Measurements from ENCODE around the gene RPS13.
A peak's percentile ranks its signal among the peaks of the same experiment; 100 is the strongest.
"Not testable (repeated sequence)": the region's sequence is repeated elsewhere in the genome, so short reads cannot be mapped to it uniquely, and the experiment has no call there.

The RPS13 gene

GRCh38 chr11:17077520-17078401 is at the start of gene RPS13:
TSS of gene RPS13 (minus strand) at chr11:17077667. CDS start at chr11:17077641, 26 bp downstream.
- peak; percentile 88 for DNase-seq (ENCODE audit: low read depth, low spot score)

DNA sequence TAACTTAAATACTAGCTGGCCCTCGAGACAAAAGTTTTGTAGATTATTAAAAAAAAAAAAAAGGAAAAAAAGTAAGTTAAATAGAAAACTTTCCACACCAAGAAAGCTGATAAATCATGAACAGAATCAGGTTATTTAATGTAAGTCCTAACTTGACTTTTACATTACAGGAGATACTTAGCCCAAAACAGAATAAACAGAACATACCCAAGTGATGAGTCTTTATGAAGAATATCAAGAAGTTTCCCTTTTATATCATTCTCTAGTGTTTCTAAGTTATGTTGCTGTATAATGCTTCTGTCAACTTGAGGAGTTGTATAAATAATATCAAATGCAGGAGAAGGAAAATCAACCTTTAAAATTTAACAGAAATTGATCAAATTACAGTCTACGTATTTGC is 44.5 kb upstream of the RPS13 start:
- DNase-seq (ENCODE audit: low read depth, low spot score): no peak

DNA sequence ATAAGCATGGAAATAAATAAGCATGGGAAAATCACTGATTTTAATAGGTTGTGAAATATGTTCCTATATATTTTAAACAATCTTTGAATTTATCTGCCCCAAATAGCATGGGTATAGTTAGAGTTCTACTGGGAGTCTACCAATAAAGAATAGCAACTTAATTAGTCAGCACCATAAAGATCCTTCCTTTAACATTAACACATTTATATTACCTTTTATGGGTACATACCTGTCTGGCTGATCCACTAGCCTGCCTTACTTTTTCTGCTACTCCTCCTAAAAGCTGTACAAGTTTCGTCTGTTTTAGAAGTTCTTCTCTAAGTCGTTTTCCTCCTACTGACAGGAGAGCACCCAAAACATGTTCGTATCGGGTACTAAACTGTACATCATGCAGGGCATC is 39.8 kb upstream of the RPS13 start:
- DNase-seq (ENCODE audit: low read depth, low spot score): no peak

DNA sequence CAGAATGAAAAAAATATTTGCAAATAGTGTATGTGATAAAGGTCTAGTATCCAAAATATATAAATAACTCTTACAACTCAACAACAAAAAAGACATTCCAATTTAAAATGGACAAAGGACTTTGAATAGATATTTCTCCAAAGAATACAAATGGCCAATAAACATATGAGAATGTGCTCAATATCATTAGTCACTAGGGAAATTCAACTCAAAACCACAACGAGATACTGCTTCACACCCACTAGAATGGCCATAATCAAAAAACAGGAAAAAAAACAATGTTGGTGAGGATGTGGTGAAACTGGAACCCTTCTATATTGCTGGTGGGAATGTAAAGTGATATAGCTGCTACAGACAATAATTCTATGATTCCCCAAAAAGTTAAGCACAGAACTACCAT is 38.6 kb upstream of the RPS13 start:
- no peak for DNase-seq (ENCODE audit: low read depth, low spot score)

GRCh38 chr11:17107745-17108144 is 30.3 kb upstream of the RPS13 start:
- DNase-seq (ENCODE audit: low read depth, low spot score): not testable (repeated sequence)

- not testable (repeated sequence) for DNase-seq (ENCODE audit: low read depth, low spot score)
Observed at GRCh38 chr11:17105404-17106040, 28.1 kb upstream of the RPS13 start.

DNA sequence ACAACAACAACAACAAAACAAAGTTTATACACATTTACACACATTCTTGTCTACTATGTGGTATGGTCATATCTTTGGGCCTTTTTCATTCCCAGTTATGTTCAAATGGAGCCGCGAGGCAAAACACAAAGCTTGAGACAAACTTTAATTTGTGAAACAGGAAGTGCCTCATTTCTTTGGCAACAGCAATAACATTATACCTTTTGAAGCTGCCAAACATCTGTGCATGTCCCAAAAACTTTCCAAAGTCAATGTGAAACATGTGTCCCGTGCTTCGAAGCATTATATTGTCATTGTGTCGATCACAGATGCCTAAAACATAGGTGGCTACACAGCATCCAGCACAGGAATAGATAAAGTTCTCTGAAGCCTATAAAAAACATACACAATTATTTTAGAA is 25.0 kb upstream of the RPS13 start:
- DNase-seq (ENCODE audit: low read depth, low spot score): no peak

- no peak for DNase-seq (ENCODE audit: low read depth, low spot score)
Observed at GRCh38 chr11:17098658-17099057, 21.2 kb upstream of the RPS13 start.

GRCh38 chr11:17098038-17098437 is 20.6 kb upstream of the RPS13 start:
- no peak for DNase-seq (ENCODE audit: low read depth, low spot score)

DNA sequence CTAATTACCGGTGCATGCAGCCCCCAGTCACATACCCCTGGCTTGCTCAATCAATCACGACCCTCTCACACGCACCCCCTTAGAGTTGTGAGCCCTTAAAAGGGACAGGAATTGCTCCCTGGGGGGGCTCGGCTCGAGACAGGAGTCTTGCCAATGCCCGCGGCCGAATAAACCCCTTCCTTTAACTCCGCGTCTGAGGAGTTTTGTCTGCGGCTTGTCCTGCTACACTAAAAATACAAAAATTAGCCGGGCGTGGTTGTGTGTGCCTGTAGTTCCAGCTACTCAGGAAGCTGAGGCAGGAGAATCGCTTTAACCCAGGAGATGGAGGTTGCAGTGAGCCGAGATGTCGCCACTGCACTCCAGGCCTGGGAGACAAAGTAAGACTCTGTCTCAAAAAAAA is 8.5 kb upstream of the RPS13 start:
- DNase-seq (ENCODE audit: low read depth, low spot score): not testable (repeated sequence)

DNA sequence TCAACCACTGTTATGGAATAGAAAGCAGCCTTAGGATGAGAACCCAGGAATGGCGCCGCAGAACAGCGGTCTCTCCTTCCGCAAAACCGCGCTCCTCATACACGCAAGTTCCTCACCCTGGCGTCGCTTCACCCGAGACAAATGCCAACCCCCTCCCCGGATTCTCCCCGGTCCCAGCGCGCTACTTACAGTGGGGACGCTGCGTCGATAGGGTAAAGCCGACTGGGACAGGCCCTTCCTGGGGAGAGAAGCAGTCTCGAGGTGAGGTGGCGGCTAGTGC is 287 bp downstream of the RPS13 start:
- no peak for DNase-seq (ENCODE audit: low read depth, low spot score)

DNA sequence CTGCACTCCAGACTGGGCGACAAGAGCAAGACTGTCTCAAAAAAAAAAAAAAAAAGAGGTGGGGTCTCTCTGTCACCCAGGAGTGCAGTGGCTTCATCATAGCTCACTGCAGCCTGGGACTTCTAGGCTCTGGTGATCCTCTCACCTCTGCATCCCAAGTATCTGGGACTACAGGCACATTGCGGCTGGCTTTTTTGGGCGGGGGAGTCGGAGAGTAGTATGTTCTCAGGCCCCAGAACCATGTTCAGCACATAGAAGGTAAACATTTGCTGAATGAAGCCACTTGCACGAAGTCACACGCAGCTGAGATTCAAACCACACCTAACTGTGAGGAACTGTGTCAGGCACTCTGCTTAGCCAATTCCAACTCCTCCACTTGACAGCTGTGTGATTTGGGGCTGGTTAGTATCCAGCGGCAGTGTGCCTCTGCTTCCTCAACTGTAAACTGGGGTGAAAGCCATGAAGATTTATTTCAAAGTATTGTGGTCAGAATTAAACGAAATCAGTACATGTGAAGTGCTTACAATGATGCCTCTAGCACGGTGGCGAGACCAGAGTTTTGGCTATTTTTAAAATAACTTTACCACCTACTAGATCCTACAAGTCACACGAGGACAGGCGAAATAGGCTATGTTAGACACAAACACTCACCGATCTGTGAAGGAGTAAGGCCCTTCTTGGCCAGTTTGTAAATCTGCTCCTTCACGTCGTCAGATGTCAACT is 789 bp downstream of the RPS13 start:
- no peak for DNase-seq (ENCODE audit: low read depth, low spot score)

- no peak for DNase-seq (ENCODE audit: low read depth, low spot score)
Observed at GRCh38 chr11:17075506-17075905, 2.0 kb downstream of the RPS13 start.

DNA sequence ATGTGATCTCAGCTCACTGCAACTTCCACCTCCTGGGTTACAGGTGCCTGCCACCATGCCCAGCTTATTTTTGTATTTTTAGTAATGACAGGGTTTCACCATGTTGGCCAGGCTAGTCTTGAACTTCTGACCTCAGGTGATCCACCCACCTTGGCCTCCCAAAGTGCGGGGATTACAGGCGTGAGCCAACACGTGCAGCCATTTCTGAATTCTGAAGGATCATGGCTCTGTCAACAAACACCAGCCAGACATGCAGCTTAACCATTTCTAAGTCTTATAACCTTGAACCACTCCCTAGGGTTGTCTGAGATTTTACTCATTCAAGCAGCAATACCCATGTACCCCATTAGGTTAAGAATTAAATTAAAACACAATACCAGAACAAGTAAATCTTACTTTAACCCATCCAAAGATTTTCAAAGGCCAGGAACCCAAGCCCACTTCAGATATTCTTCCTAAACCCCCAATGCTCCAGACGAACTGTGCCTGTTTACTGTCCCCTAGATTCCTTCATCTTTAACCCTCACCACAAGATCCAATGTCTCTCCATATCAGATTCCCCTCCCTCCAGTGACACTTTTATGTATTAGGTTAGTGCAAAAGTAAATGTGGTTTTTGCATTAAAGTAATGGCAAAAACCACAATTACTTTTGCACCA is 4.0 kb downstream of the RPS13 start:
- DNase-seq (ENCODE audit: low read depth, low spot score): no peak

- DNase-seq (ENCODE audit: low read depth, low spot score): no peak
Observed at GRCh38 chr11:17067417-17067816, 10.1 kb downstream of the RPS13 start.

DNA sequence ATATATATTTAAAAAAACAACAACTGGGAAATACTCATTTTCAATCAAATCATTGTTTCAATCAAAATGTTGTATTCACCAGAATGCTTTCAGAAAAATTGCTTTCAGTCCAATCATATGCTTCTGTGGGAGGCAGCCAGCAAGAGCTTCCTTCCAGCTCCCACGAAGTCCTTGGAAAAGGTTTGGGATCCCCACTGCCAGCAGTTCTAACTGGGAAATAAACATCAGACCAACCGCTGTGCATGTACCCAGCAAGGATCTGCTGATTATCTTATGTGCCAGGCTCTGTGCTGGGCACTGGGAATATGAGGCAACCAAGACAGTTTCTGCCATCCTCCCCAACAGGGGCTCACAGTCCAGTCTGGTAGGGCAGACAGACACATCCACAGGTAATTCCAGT is 10.8 kb downstream of the RPS13 start:
- no peak for DNase-seq (ENCODE audit: low read depth, low spot score)

DNA sequence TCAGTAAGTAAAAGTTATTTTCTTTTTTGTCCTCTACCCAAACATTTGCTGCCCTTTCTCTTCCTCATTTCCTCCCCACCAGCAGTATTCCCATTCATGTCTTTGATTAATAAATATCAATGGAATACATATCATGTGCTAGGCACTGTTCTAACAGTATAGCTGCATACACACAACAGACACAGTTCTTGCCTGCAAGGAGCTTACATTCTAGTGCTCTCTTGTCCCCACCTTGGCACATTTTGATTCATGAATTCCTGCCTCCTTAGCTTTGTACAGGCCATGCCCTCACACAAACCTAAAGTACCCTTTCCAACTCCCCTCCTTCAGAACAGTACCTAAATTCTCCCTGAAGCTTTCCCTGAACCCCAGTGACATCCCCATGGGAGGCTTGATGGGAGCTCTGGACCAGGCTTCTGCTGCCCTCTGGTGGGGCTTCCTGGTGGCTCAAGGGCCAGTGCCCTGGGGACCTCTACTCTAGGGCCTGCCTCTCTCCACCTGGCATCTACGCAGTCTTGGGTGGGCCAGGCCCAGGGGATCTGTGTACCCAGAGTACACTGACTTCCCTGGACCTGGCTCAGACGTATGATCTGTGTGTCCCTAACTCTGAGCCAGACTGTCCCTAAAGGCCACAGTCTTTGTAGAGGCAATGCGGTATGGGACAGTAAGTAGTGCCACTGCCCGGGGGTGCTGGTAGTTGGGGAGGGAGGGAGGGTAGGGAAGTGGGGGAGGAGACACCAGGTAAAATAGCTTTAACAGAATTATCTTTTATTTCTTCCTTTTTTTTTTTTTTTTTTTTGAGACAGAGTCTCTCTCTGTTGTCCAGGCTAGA is 14.1 kb downstream of the RPS13 start:
- no peak for DNase-seq (ENCODE audit: low read depth, low spot score)

- DNase-seq (ENCODE audit: low read depth, low spot score): not testable (repeated sequence)
Observed at GRCh38 chr11:17051146-17051545, 26.3 kb downstream of the RPS13 start.

- DNase-seq (ENCODE audit: low read depth, low spot score): not testable (repeated sequence)
Observed at GRCh38 chr11:17048491-17048890, 29.0 kb downstream of the RPS13 start.

DNA sequence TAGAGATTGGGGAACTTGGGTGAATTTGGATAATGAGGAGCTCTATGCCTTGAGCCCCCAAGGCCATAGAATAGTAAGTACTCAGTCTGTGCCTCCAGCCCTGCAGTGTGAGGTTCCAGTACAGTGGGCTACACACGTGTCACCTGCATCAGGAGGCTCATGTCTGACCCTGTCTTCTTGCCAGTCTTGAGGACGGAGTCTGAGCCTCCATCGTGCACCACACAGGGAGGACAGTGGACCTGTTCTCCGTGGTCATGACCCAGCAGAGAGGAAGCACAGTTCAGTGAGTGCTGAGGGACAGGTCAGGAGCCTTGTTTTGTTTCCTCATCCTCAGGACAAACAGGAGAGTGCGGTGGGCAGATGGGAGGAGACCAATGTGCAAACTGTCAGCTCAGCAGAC is 30.8 kb downstream of the RPS13 start:
- no peak for DNase-seq (ENCODE audit: low read depth, low spot score)
